GM13976 (cell line): ENCODE measurements around the gene ZGRF1.
"Not testable (repeated sequence)": the region's sequence is repeated elsewhere in the genome, so short reads cannot be mapped to it uniquely, and the experiment has no call there.

ENCODE experiments used
- DNase-seq: peaks from one replicate; pipeline ENCODE4 v3.0.0; 2012; ENCODE audit warnings: low spot score
- CTCF ChIP-seq: IDR thresholded peaks from 2 replicates; pipeline ENCODE4 v1.5.1; 2012; ENCODE audit warnings: borderline replicate concordance, mild to moderate bottlenecking; ENCODE audit not compliant: insufficient read depth; ENCODE audit errors: extremely low read depth, missing control alignments, control extremely low read depth
- in situ Hi-C: fragments of 300-500 bp; cut with MboI; formaldehyde crosslinking; loops from one replicate; pipeline ENCODE4 v1.12.0; 2022; ENCODE audit warnings: low sequenced_read_pairs, mixed read lengths, inconsistent platforms; ENCODE audit not compliant: unreplicated experiment

Gene ZGRF1

GRCh38 chr4:112668131-112668530 is 31.4 kb upstream of the ZGRF1 start:
- in situ Hi-C loops: no loop called here
- no peak for TF ChIP-seq CTCF
- no peak for DNase-seq

DNA sequence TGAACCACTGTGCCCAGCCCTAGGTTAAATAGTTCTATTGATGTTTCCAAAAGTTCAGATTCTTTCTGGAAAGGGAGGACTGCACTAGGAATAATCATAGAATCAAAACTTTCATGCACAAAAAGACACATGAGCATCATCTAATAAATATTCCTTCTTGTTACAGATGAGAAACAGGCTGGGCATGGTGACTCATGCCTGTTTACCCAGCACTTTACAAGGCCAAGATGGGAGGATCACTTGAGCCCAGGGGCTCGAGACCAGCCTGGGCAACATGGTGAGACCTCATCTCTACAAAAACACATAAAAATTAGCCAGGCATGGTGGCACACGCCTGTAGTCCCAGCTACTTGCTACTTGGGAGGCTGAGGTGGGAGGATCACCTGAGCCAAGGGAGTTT is 27.9 kb upstream of the ZGRF1 start:
- DNase-seq: no peak
- TF ChIP-seq CTCF: no peak
- in situ Hi-C loops: no loop called here

DNA sequence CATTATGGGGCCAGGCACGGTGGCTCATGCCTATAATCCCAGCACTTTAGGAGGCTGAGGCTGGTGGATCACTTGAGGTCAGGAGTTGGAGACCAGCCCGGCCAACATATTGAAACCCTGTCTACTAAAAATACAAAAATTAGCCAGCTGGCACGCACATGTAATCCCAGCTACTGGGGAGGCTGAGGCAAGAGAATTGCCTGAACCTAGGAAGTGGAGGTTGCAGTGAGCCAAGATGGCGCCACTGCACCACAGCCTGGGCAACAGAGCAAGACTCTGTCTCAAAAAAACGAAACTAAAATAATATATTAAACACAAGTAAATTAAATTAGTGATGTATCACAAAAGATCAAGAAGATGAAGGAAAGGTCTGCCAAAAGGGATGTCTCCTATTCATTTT is 19.4 kb upstream of the ZGRF1 start:
- DNase-seq, in situ Hi-C loops: not testable (repeated sequence)

DNA sequence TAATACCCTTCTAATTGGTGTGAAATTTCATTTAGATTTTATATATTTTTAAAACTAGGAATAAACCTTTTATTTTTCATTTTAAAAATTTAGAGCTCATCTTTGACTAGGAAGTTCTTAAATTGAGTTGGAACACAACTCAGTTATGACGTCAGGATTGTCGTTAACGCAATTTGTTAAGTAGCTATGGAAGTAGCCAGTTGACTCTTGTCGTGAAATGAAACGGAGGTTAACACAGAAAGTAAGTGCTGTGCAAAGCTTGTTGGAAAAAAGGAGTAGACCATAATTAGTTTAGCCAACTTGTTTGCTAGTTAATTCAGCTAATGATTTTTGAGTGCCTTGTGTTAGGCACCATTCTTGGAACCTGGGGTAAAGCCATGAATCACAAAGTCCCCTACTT is 18.6 kb upstream of the ZGRF1 start:
- no peak for DNase-seq
- in situ Hi-C loops: no loop called here
- TF ChIP-seq CTCF: no peak

DNA sequence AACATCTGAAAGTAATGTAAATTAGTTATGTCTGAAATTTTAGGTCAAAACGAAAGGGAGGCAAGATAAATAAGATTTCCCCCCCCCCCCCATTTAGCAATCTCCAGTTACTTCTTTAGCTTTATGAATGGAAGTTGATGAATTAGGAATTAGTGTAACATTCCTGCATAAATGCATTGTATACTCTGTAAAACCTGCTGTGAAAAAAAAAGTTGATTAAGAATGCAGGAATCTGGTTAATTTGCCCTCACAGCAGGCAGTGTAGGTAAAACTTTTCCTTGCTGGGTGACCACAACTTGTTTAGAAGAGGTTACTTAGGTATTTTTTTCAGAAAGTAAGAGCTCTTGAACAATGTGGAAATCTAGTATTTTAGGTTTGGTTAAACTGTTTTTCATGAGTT is 15.5 kb upstream of the ZGRF1 start:
- in situ Hi-C loops: no loop called here
- TF ChIP-seq CTCF: no peak
- DNase-seq: no peak

GRCh38 chr4:112651641-112652040 is 14.9 kb upstream of the ZGRF1 start:
- in situ Hi-C loops: no loop called here
- DNase-seq: no peak
- no peak for TF ChIP-seq CTCF

GRCh38 chr4:112650332-112650731 is 13.6 kb upstream of the ZGRF1 start:
- in situ Hi-C loops: no loop called here
- TF ChIP-seq CTCF: no peak
- no peak for DNase-seq
